ENCODE measurements around the gene PDE11A.

- TF ChIP-seq POU2F2 (IDR thresholded peaks at IDR 0.05; ENCODE audit: low read depth, low read length) (no peak), TAF1 (IDR thresholded peaks at IDR 0.05; ENCODE audit: low read depth, low read length) (no peak), POLR2A (IDR thresholded peaks at IDR 0.05; ENCODE audit: low read depth, low read length) (no peak), POLR2AphosphoS5 (IDR thresholded peaks at IDR 0.05; ENCODE audit: low read depth, low read length) (no peak), SPI1 (IDR thresholded peaks at IDR 0.05; ENCODE audit: low read depth, low read length) (no peak)
Observed at GRCh38 chr2:177698281-177698680, 374.3 kb downstream of the PDE11A start.
